ENCODE measurements around the gene GALNT18. TPM values are rescaled to one million over a fixed set of nuclear protein-coding genes. Genes with fewer than 3 reads are reported as not detected.

The GALNT18 gene
- total RNA-seq, 1 experiment from 2014 or later = 1.7 TPM

- Histone ChIP-seq H2BK120ac (ENCODE audit: low read depth, low read length, poor library complexity, severe bottlenecking) (no peak overlapping the region), H3K9me3 (ENCODE audit: control insufficient read depth, low read depth, low read length) (no peaks in the 10 kb centered on the region), H4K91ac (ENCODE audit: insufficient read length, low read depth, low read length) (no peak overlapping the region), H2BK5ac (ENCODE audit: insufficient read length, low read length) (no peak overlapping the region), H3T11ph (ENCODE audit: low read length) (no peak overlapping the region), H3K23me2 (ENCODE audit: insufficient read length, low read depth, low read length, poor library complexity, severe bottlenecking) (no peaks in the 10 kb centered on the region), H3K14ac (ENCODE audit: insufficient read depth, low read length) (no peak overlapping the region), H3K79me1 (ENCODE audit: insufficient read depth, low read depth, low read length, poor library complexity, severe bottlenecking) (no peaks in the 10 kb centered on the region), H2AFZ (ENCODE audit: low read length) (no peak overlapping the region), H3K27ac (ENCODE audit: insufficient read length, low read depth, low read length) (no peak overlapping the region), H4K5ac (ENCODE audit: insufficient read length, low read depth, low read length) (no peak overlapping the region), H2BK20ac (ENCODE audit: low read depth, low read length, poor library complexity, severe bottlenecking) (no peak overlapping the region), H3K18ac (ENCODE audit: insufficient read length, low read depth, low read length) (no peak overlapping the region), H3K4me2 (ENCODE audit: insufficient read depth, insufficient read length, low read length) (no peak overlapping the region), H3K27me3 (ENCODE audit: insufficient read depth, low read length) (no peaks in the 10 kb centered on the region), H2BK15ac (ENCODE audit: low read depth, low read length) (no peak overlapping the region), H3K79me2 (ENCODE audit: insufficient read depth, low read length) (no peaks in the 10 kb centered on the region), H3K4ac (ENCODE audit: low read depth, low read length) (no peak overlapping the region), H2BK12ac (ENCODE audit: insufficient read length, low read depth, low read length) (no peak overlapping the region), H3K4me1 (ENCODE audit: insufficient read depth, low read length) (no peaks in the 10 kb centered on the region), H2AK5ac (ENCODE audit: insufficient read length, low read length) (no peak overlapping the region), H4K20me1 (ENCODE audit: control insufficient read depth, insufficient read depth, insufficient read length) (no peaks in the 10 kb centered on the region), H3K9ac (ENCODE audit: extremely low read depth, insufficient read length, low read length) (no peak overlapping the region), H4K8ac (replicated peaks; ENCODE audit: insufficient read length, low read depth, low read length) (no peak overlapping the region), H3K56ac (ENCODE audit: insufficient read length, low read depth, low read length) (no peak overlapping the region), H3K23ac (ENCODE audit: insufficient read length, low read depth, low read length) (no peak overlapping the region)
- Mint-ChIP-seq H3K27me3 (ENCODE audit: low read depth) (peaks cover 2% of the 10 kb centered on the region; the same call in 1 of the 2 replicates), H3K36me3 (ENCODE audit: insufficient read depth in 1 of 3, low read depth in 3 of 3) (no peaks in the 10 kb centered on the region), H3K9me3 (peaks cover 0 to 6% of the 10 kb centered on the region in 2 experiments; a peak in 1 of 5 replicates), H3K27ac (no peak overlapping the region), H3K4me3 (no peak overlapping the region), H3K4me1 (peaks cover 16 to 27% of the 10 kb centered on the region in 2 experiments)
- DNase-seq = no peak
- TF ChIP-seq, protein P1, sequence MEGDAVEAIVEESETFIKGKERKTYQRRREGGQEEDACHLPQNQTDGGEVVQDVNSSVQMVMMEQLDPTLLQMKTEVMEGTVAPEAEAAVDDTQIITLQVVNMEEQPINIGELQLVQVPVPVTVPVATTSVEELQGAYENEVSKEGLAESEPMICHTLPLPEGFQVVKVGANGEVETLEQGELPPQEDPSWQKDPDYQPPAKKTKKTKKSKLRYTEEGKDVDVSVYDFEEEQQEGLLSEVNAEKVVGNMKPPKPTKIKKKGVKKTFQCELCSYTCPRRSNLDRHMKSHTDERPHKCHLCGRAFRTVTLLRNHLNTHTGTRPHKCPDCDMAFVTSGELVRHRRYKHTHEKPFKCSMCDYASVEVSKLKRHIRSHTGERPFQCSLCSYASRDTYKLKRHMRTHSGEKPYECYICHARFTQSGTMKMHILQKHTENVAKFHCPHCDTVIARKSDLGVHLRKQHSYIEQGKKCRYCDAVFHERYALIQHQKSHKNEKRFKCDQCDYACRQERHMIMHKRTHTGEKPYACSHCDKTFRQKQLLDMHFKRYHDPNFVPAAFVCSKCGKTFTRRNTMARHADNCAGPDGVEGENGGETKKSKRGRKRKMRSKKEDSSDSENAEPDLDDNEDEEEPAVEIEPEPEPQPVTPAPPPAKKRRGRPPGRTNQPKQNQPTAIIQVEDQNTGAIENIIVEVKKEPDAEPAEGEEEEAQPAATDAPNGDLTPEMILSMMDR (conservative IDR thresholded peaks at IDR 0.05) = no peak
- WGBS (ENCODE audit: extremely low coverage, insufficient read length, low lambda C conversion rate) = no CpG with 5 or more reads among the region's 9 CpGs
Observed at GRCh38 chr11:11458485-11458884, 163.3 kb downstream of the GALNT18 start.
